Stimulated activated CD4-positive, alpha-beta T cell treated with anti-CD3 and anti-CD28 coated beads, Interleukin-12 subunit alpha, Interleukin-12 subunit beta, amount 100 ng/mL, for 24 hours (primary cell): ENCODE data around the gene ZNF470.

ENCODE experiments used
- DNase-seq, 2 experiments: peaks; one replicate each; pipeline ENCODE4 v3.0.0-alpha.2; 2020; ENCODE audit warnings: low read depth in 2 of 2

The ZNF470 gene

DNA sequence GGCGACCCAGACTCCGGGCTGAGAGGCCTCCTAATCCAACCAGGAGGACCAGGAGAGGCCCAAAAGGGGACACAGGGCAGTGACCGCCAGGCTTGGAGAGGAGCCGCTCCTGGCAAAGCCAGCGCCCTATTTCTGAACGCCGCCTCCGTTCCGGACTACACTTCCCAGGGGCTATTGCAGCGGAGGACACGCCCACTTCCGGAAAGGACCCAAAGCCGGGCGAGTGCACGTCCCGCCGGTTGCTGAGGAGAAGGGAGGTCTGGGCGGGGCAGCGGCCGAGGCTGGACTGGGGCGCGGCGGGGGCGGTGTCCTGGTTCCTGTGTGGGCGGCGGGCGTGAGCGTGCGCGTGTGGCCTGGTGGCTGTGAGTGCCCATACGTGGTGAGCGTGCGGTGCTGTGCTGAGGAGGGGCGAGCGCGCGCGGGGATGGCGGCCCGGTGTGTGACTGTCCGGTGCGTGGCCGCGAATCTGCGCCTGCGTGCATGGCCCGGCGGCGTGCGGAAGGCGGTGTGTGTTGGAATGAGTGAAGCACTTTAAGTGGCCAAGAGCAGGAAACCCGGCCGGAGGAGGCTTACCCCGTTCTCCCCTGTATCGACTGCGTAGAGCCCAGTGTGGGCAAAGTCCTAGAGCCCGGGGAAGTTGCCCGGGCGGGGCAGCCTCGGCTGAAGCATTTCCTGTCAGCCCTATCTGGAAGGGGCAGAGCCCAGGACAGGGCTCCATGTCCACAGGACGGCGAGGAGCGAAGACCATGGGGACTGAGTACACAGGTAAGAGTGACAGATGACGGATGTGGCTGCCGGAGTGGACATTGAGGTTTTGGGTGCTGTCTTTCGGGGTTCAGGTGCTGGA lies at the start of gene ZNF470:
TSS of gene ZNF470 (plus strand) at position 195 of the 847 bp plus-strand sequence. CDS start 2,844 bp downstream, outside the sequence.
- peak; percentile 76 to 85 for DNase-seq

- DNase-seq: no peak
These were observed 41.9 kb upstream of the ZNF470 start for GRCh38 chr19:56525214-56525860.

DNA sequence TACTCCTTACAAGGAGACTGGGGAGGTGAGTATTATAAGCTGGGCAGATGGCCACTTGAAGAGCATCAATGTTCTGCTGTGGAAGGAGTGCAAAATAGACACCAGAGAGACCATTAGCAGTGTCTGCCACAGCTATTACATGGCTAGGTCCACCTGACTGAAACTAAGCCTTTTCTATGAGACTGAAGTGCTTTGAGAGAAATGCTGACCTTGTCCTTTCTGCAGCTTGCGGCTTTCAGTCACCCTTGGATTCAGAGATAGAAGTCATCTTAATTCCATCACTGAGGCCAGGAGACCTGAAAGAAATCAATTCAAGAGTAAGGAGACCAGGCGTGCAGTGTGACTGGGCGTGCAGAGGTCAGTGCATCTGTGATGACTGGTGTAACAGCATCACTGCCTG lies 29.8 kb upstream of the ZNF470 start:
- no peak for DNase-seq

DNA sequence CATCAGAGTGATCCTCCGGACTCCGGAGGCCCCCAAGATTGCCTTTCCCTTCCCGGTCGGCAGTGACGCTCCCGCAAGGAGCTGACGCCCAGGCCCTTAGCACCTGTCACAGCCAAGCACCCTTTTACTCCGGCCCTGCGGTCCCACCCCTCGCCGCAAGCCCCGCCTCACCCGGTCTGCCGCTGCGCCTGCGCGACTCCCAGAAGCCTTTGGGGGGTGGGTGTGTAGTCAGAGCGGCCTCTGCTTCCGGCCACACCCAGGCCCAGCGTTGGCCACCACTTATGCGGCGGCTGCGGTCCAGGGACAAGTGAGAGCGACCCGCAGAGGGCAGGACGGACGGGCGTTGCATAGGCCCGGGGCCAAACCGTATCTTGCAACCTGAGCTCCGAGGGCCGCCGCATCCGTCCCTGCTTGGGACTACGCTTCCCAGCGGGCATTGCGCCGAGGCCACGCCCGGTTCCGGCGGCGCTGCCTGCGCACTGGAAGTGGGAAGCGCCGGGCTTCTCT lies 29.0 kb upstream of the ZNF470 start:
- DNase-seq: peak; percentile 76 to 79

DNA sequence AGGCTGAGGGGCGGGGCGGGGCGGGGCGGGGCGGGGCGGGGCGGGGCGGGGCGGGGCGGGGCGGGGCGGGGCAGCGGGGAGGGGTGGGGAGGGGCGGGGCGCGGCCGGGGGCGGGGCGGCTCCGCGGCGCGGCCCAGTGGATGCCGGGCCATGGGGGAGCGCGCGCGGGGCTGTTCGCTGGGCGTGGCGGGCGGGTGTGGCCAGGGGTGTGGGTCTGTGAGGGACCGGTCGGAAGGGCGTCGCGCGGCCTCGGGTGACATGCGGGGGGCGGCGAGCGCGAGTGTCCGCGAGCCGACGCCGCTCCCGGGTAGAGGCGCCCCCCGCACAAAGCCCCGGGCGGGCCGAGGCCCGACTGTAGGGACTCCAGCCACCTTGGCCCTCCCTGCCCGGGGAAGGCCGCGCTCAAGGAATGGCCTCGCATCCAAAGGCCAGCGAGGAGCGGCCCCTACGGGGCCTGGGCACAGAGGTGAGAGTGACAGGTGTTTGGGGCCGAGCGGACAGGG lies 28.5 kb upstream of the ZNF470 start, which contains the start of gene ZFP28:
TSS of gene ZFP28 (plus strand) at position 188 of the 503 bp plus-strand sequence. CDS start at position 259, 71 bp downstream.
- peak in 1 of 2 experiments; percentile 52 for DNase-seq

DNA sequence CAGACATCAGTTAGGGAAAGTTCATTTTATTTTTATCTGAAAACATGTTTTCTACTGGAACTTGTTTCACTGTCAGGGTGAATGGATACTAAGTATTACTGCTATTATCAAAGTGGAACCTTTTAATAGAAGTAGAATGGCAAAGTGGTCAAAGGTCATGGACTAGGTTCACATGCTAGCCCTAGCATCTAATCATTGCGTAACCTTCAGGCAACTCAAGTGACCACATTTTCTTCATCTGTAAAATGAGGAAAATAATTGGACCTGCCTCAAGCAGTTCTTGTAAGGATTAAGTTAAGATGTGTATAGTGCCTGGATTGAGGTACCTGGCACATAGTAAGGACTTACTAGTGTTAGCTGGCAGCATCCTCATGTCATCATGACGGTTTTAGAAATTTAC lies 23.5 kb upstream of the ZNF470 start:
- DNase-seq: no peak

DNA sequence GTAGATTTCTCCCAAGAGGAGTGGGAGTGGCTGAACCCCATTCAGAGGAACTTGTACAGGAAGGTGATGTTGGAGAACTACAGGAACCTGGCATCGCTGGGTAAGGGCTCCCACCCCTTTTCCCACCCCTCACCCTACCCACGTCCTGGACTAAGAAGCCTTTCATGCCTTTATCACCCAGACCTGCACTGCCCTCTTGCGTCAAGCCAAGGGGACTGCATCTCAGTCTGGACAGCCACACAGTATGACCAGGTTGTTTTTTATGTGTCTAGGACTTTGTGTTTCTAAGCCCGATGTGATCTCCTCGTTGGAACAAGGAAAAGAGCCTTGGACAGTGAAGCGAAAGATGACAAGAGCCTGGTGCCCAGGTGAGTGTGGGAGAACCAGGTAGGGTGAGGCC lies 19.7 kb upstream of the ZNF470 start:
- no peak for DNase-seq

DNA sequence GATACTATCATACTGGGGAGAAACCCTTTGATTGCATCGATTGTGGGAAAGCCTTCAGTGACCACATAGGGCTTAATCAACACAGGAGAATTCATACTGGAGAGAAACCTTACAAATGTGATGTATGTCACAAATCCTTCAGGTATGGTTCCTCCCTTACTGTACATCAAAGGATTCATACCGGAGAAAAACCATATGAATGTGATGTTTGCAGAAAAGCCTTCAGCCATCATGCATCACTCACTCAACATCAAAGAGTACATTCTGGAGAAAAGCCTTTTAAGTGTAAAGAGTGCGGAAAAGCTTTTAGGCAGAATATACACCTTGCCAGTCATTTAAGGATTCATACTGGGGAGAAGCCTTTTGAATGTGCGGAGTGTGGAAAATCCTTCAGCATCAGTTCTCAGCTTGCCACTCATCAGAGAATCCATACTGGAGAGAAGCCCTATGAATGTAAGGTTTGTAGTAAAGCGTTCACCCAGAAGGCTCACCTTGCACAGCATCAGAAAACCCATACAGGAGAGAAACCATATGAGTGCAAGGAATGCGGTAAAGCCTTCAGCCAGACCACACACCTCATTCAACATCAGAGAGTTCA lies 12.9 kb upstream of the ZNF470 start:
- no peak for DNase-seq

GRCh38 chr19:56562766-56563165 lies 4.5 kb upstream of the ZNF470 start:
- no peak for DNase-seq

- DNase-seq: peak; percentile 2 to 38
These were observed 379 bp upstream of the ZNF470 start for GRCh38 chr19:56566904-56567273.

DNA sequence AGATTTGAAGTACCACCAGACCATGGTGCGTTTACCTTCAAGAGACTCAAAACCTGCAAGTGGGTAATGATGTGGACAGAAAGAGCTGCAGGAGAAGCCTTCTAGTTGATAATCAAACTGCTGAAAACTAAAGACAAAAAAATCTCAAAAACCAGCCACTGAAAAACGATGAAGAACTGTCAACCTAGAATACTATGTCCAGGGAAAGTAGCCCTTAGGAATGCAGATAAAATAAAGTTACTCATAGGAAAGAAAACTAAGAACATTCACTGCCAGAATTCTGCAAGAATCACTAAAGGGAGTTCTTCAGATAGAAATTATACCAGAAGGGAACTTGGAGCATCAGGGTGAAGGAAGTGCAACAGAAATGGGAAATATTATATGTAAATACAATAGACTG lies 5.3 kb downstream of the ZNF470 start:
- DNase-seq: no peak

- DNase-seq: no peak
These were observed 6.6 kb downstream of the ZNF470 start for GRCh38 chr19:56573914-56574313.

DNA sequence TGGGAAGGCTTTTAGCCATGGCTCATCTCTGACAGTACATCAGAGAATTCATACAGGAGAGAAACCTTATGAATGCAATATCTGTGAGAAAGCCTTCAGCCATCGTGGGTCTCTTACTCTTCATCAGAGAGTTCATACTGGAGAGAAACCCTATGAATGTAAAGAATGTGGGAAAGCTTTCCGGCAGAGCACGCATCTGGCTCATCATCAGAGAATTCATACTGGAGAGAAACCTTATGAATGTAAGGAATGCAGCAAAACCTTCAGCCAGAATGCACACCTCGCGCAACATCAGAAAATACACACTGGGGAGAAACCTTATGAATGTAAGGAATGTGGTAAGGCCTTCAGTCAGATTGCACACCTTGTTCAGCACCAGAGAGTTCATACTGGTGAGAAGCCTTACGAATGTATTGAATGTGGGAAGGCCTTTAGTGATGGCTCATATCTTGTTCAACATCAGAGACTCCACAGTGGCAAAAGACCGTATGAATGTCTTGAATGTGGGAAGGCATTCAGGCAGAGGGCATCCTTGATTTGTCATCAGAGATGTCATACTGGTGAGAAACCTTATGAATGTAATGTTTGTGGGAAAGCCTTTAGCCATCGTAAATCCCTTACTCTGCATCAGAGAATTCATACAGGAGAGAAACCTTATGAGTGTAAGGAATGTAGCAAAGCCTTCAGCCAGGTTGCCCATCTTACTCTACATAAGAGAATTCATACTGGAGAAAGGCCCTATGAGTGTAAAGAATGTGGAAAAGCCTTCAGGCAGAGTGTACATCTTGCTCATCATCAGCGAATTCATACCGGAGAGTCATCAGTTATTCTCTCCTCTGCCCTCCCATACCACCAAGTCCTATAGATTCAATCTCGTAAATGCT lies 10.7 kb downstream of the ZNF470 start:
- DNase-seq: no peak

DNA sequence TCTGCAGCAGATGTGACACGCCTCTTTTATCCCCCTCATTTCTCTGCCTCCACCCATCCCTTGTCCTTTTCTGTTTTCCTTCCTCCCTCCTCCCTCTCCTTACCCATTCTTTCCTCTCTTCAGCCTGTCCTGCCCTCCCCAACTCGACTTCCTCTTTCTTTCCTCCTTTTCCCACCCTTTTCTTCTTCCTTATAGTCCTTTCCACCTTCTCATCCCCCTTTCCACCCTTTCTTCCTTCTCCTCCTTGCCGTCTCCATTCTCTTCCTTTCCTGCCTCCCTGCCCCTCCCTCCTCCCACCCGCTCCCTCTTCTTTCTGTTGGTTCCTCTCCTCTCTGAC lies 27.1 kb downstream of the ZNF470 start:
- no peak for DNase-seq

DNA sequence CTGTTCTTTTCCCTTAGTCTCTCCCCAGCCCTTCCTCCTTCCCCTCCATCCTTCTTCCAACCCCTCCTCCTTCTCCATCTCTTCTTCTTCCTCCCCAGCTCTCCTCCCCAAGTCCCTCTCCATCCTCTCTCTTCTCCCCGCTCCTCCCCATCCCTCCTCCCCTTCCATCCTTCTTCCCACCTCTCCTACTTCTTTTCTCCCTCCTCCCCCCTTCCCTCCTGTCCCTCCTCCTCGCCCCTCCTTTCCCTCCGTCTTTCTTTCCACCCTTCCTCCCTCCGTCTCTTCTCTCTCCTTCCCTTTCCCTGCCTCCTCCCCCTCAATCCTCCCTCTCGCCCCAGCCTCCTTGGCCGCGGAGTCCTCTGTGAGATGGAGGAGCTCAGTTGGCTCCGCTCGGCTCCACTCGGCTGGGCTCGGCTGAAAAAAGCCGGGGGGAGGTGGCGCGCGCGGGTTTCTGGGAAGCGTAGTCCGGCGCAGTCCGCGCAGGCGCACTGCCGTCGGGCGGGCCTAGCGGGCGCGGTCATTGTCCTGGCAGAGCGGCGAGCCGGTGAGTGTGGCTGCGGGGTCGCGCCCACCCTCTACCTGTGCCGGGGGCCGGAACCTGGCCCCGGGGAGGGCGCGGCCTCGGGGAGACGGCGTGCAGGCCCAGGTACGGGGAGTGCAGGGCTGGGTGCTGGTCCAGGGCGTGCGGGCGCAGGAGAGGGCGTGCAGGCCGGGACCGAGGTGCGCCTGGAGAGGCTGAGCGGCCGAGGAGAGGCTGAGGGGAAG lies 27.7 kb downstream of the ZNF470 start, which contains the start of gene ZNF71:
TSS of gene ZNF71 (plus strand) at position 520 of the 765 bp plus-strand sequence. CDS start 6,257 bp downstream, outside the sequence.
- peak; percentile 80 to 84 for DNase-seq

GRCh38 chr19:56595548-56595899 lies 28.3 kb downstream of the ZNF470 start:
- DNase-seq: no peak

- DNase-seq: no peak
These were observed 29.4 kb downstream of the ZNF470 start for GRCh38 chr19:56596676-56597075.

GRCh38 chr19:56597696-56598095 lies 30.4 kb downstream of the ZNF470 start:
- no peak for DNase-seq

DNA sequence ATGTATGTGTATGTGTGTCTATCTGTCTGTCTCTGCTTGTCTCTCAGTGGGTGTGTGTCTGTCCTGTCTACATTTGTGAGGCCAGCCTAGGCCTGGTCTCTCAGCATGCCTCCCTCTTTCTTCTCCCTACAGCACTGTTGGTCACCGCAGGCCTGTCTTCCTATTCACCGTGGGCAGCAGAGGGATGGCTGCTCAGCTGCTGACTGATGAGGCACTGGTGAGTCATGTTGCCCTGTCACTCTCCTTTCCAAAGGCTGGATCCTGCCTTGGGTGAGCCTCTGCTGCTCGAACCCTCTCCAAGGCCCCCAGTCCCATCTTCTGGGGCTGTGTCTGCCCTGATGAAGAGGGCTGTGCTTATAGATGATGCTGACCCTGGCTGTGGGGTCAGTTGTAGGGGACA lies 34.1 kb downstream of the ZNF470 start:
- no peak for DNase-seq

GRCh38 chr19:56603829-56604228 lies 36.6 kb downstream of the ZNF470 start:
- no peak for DNase-seq
